Smooth muscle cell (in vitro differentiated cells): ENCODE data around the gene PCIF1. TPM values are rescaled to one million over a fixed set of nuclear protein-coding genes. Genes with fewer than 3 reads are reported as not detected.

ENCODE experiments used
- DNase-seq: peaks from one replicate; lab custom pipeline; 2025; ENCODE audit not compliant: unreplicated experiment; lab: John Stamatoyannopoulos, UW
- H2AFZ ChIP-seq: fragments of 200-600 bp; sonication (generic); 2 replicates; pipeline ENCODE4 v1.6.0; 2016; ENCODE audit warnings: antibody characterized with exemption, low read depth, mild to moderate bottlenecking
- H3F3A ChIP-seq: fragments of 200-600 bp; sonication (generic); 2 replicates; pipeline ENCODE4 v1.6.0; 2017; ENCODE audit warnings: antibody characterized with exemption, low read depth
- H3K27ac ChIP-seq: fragments of 200-600 bp; sonication (generic); 2 replicates; pipeline ENCODE4 v1.5.1; 2016; ENCODE audit warnings: low read depth, mild to moderate bottlenecking
- H3K27me3 ChIP-seq: fragments of 200-600 bp; sonication (generic); 2 replicates; pipeline ENCODE4 v1.6.1; 2016; ENCODE audit warnings: low read depth, mild to moderate bottlenecking
- H3K36me3 ChIP-seq: fragments of 200-600 bp; sonication (generic); 2 replicates; pipeline ENCODE4 v1.5.1; 2016; ENCODE audit warnings: low read depth
- H3K4me1 ChIP-seq: fragments of 200-600 bp; sonication (generic); 2 replicates; pipeline ENCODE4 v1.5.1; 2016; ENCODE audit warnings: low read depth
- H3K4me2 ChIP-seq: fragments of 200-600 bp; sonication (generic); 2 replicates; pipeline ENCODE4 v1.6.0; 2016; ENCODE audit warnings: mild to moderate bottlenecking
- H3K4me3 ChIP-seq: fragments of 200-600 bp; sonication (generic); 2 replicates; pipeline ENCODE4 v1.5.1; 2016; ENCODE audit warnings: mild to moderate bottlenecking
- H3K79me2 ChIP-seq: fragments of 200-600 bp; sonication (generic); 2 replicates; pipeline ENCODE4 v1.6.0; 2016; ENCODE audit warnings: low read depth, mild to moderate bottlenecking
- H3K9ac ChIP-seq: fragments of 200-600 bp; sonication (generic); 2 replicates; pipeline ENCODE4 v1.6.0; 2016; ENCODE audit warnings: low read depth
- H3K9me3 ChIP-seq: fragments of 200-600 bp; sonication (generic); replicated peaks from 2 replicates; pipeline ENCODE4 v1.5.1; 2016; ENCODE audit warnings: low read depth
- H4K20me1 ChIP-seq: fragments of 200-600 bp; sonication (generic); 2 replicates; pipeline ENCODE4 v1.6.0; 2016; ENCODE audit warnings: low read depth
- WGBS: methylation state at CpG from one replicate; pipeline ENCODE4 v1.1.7; 2016; ENCODE audit warnings: low lambda C conversion rate; 5-methylcytosine and 5-hydroxymethylcytosine counted together
- polyA plus RNA-seq: library from polyadenylated mRNA; unstranded; fragments of >200 nt; fragmentation: Nextera tagmentation; extraction: Ambion mirVana; gene quantifications from 2 replicates; pipeline ENCODE4 v1.2.1, GENCODE V29; 2016
- total RNA-seq: library from RNA; depleted of rRNA; stranded (reverse); fragments of >200 nt; gene quantifications from 2 replicates; pipeline ENCODE4 v1.2.3, GENCODE V29; 2014
- TF ChIP-seq, protein P1 (sequence below): fragments of 200-600 bp; sonication (generic); IDR thresholded peaks from 2 replicates; pipeline ENCODE4 v1.5.1; 2017; ENCODE audit warnings: borderline replicate concordance, mild to moderate bottlenecking, antibody characterized with exemption; ENCODE audit not compliant: insufficient read depth, poor library complexity, severe bottlenecking

Gene PCIF1
- total and polyA plus RNA-seq, 2 experiments from 2014 or later = 13.5 to 38.9 TPM

DNA sequence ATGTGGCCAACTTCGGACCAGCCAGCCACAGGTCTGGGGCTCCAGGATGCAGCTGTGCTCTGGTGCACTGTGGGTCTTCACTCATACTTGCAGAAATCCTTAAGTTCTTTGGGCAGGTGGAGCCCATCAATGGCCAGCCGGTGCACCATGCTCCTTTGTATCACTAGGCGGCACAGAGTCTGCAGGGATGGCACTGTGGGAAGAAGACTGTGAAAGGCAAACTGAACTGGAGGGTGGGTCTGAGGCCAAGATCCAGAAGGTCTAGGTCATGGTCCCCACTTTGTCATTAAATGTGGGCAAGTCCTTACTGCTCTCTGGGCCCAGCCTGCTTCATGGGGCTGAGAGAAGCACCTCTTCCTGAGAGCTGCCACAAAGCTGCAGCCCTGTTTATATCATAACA lies 45.8 kb upstream of the PCIF1 start:
- H3K4me1 ChIP-seq = peaks cover 10% of the 10 kb centered on the region
- H3K4me3 ChIP-seq = no peak overlapping the region
- H3K9ac ChIP-seq = no peak overlapping the region
- H2AFZ ChIP-seq = no peak overlapping the region
- TF ChIP-seq, protein P1, sequence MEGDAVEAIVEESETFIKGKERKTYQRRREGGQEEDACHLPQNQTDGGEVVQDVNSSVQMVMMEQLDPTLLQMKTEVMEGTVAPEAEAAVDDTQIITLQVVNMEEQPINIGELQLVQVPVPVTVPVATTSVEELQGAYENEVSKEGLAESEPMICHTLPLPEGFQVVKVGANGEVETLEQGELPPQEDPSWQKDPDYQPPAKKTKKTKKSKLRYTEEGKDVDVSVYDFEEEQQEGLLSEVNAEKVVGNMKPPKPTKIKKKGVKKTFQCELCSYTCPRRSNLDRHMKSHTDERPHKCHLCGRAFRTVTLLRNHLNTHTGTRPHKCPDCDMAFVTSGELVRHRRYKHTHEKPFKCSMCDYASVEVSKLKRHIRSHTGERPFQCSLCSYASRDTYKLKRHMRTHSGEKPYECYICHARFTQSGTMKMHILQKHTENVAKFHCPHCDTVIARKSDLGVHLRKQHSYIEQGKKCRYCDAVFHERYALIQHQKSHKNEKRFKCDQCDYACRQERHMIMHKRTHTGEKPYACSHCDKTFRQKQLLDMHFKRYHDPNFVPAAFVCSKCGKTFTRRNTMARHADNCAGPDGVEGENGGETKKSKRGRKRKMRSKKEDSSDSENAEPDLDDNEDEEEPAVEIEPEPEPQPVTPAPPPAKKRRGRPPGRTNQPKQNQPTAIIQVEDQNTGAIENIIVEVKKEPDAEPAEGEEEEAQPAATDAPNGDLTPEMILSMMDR = no peak
- H3F3A ChIP-seq = no peaks in the 10 kb centered on the region
- peaks cover 5% of the 10 kb centered on the region for H3K79me2 ChIP-seq
- H3K36me3 ChIP-seq = no peaks in the 10 kb centered on the region
- no peaks in the 10 kb centered on the region for H3K27me3 ChIP-seq
- H3K27ac ChIP-seq = no peak overlapping the region
- H4K20me1 ChIP-seq = peaks cover 7% of the 10 kb centered on the region
- no peak for DNase-seq
- WGBS = 95% methylated on average over 3 of the region's 3 CpGs
- H3K9me3 ChIP-seq = no peaks in the 10 kb centered on the region
- H3K4me2 ChIP-seq = no peak overlapping the region

DNA sequence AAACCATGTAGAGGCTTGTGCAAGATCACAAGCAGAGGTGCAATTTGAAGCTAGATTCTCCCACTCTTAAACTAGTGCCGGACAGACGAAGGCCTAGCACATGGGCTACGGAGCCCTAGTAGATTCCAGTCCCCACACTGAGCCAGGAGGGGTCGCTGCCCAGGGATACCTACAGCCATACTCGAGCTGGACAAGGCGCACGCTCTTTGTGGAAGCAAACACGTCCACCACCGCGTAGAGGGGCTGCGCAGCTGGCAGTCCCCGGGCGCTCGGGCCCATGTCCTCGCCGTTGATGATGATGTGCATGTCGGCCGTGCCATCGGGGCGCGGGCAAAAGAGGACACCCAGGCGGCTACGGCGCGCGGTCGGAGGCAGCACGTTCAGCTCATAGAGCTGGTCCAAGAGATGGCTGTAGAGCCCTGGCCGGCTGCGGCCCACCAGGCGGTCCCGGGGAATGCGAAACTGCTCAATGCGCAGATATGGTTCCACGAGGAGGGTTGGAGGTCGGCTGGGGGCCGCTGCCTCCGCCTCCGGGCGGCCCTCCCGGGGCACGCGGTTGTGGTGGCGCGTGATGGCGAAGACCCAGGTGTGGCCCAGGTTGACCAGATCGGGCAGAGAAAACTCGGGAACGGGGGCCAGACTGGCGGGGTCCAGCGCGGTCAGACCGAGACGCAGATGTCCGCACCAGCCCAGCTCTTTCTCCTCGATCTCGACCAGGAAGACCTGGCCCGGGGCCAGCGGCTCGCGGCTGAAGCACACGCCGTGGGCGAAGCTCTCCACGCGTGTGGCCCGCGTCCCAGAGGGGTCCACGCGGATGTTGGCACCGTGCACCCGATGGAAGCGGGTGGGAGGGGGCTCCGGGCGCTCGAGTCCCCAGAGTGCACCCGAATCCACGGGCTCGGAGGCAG lies 44.2 kb upstream of the PCIF1 start:
- H2AFZ ChIP-seq = peak overlapping the region; percentile 77
- H3K9ac ChIP-seq = peak overlapping the region; percentile 83
- H3K79me2 ChIP-seq = peaks cover 5% of the 10 kb centered on the region
- H3K4me1 ChIP-seq = peaks cover 7% of the 10 kb centered on the region
- peak overlapping the region; percentile 67 for H3K27ac ChIP-seq
- no peaks in the 10 kb centered on the region for H3K27me3 ChIP-seq
- peak; percentile 52 for DNase-seq
- no peaks in the 10 kb centered on the region for H3K9me3 ChIP-seq
- peak overlapping the region; percentile 98 for H3K4me2 ChIP-seq
- H3K4me3 ChIP-seq = peak overlapping the region; percentile 84
- TF ChIP-seq, protein P1 = peak; percentile 61
- 2% methylated on average over 79 of the region's 79 CpGs for WGBS
- H4K20me1 ChIP-seq = peaks cover 5% of the 10 kb centered on the region
- H3K36me3 ChIP-seq = no peaks in the 10 kb centered on the region
- peaks cover 5% of the 10 kb centered on the region for H3F3A ChIP-seq

DNA sequence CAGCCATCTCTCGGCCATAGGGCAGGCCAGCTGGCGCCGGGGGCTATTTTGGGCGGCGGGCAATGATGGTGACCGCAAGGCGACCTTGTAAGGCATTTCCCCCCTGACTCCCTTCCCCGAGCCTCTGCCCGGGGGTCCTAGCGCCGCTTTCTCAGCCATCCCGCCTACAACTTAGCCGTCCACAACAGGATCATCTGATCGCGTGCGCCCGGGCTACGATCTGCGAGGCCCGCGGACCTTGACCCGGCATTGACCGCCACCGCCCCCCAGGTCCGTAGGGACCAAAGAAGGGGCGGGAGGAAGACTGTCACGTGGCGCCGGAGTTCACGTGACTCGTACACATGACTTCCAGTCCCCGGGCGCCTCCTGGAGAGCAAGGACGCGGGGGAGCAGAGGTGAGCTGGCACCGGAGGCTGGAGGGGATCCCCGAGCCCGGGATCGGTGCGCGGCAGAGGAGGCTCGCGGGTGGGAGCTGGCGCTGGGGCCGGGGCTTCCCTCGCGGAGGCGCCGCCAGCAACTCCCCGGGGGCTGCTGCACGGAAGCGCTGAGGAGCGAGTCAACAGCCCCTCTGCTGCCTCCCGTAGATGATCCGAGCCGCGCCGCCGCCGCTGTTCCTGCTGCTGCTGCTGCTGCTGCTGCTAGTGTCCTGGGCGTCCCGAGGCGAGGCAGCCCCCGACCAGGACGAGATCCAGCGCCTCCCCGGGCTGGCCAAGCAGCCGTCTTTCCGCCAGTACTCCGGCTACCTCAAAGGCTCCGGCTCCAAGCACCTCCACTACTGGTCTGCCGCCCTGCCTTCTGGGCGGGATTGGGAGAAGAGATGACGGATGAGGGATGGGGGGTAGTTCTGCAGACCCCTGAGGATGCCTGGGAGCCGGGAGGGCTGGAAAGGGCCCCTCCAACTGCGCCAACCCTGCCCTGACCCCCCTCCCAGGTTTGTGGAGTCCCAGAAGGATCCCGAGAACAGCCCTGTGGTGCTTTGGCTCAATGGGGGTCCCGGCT lies 43.2 kb upstream of the PCIF1 start, which contains the start of the genes CTSA and NEURL2:
Gene CTSA, plus strand, starts transcription at position 351 of the 999 bp plus-strand sequence. Its CDS starts 234 bp downstream, at position 585.
Gene NEURL2, minus strand, starts transcription at position 224 of the 999 bp plus-strand sequence. Its CDS starts 217 bp downstream, at position 7.
- Histone ChIP-seq H3K9me3 (no peaks in the 10 kb centered on the region), H2AFZ (peak within 1 kb of the TSS; percentile 77), H3K27me3 (no peaks in the 10 kb centered on the region), H3K4me1 (peaks cover 6% of the 10 kb centered on the region), H3K4me3 (peak within 1 kb of the TSS; percentile 84), H3K27ac (peak within 1 kb of the TSS; percentile 67), H3K79me2 (peaks cover 5% of the 10 kb centered on the region), H4K20me1 (no peaks in the 10 kb centered on the region), H3F3A (peaks cover 9% of the 10 kb centered on the region), H3K9ac (peak within 1 kb of the TSS; percentile 83), H3K36me3 (no peaks in the 10 kb centered on the region), H3K4me2 (peak within 1 kb of the TSS; percentile 98)
- TF ChIP-seq, protein P1 = no peak
- peak; percentile 65 for DNase-seq
- WGBS = 5% methylated on average over 65 of the region's 78 CpGs
